Measurements from ENCODE around the gene TBATA. TPM values are rescaled to one million over a fixed set of nuclear protein-coding genes. Genes with fewer than 3 reads are reported as not detected.
A peak's percentile ranks its signal among the peaks of the same experiment; 100 is the strongest.

TBATA gene
- polyA plus RNA-seq, 1 donor (not counting 4 experiments of a cell fraction or from before 2014, with no cell fraction given), result not detected

GRCh38 chr10:70803775-70804420 is 18.7 kb upstream of the TBATA start:
- dilution Hi-C loops (cut with MboI; ENCODE audit: extremely low pct_ligation_motif_present, low sequenced_read_pairs), result no loop called here
- Histone ChIP-seq H3K79me2 (ENCODE audit: control insufficient read depth, insufficient read depth, low read length) (no peaks in the 10 kb centered on the region), H3K27ac (ENCODE audit: control insufficient read depth, insufficient read depth, low read length) (peak overlapping the region; percentile 19), H4K20me1 (ENCODE audit: control insufficient read depth, extremely low read depth, insufficient read depth, low read length) (no peaks in the 10 kb centered on the region), H3K4me1 (ENCODE audit: control insufficient read depth, extremely low read depth, insufficient read depth, low read length) (peaks cover 12% of the 10 kb centered on the region), H3K9ac (ENCODE audit: control insufficient read depth, extremely low read depth, insufficient read depth, low read length) (no peak overlapping the region), H3K4me2 (ENCODE audit: control insufficient read depth, extremely low read depth, insufficient read depth, low read depth, low read length) (no peak overlapping the region), H3K4me3 (ENCODE audit: control insufficient read depth in 2 of 3, extremely low read depth in 1 of 3, insufficient read depth in 2 of 3, low read depth in 1 of 3, low read length in 3 of 3) (no peak overlapping the region), H3K27me3 (ENCODE audit: control insufficient read depth, extremely low read depth, insufficient read depth, low read length) (no peaks in the 10 kb centered on the region), H3K9me1 (ENCODE audit: control insufficient read depth, extremely low read depth, insufficient read depth, low read length) (no peaks in the 10 kb centered on the region), H2AFZ (ENCODE audit: control insufficient read depth, low read length) (no peak overlapping the region), H3K9me3 (ENCODE audit: control insufficient read depth, low read depth, low read length) (no peaks in the 10 kb centered on the region), H3K36me3 (ENCODE audit: control insufficient read depth in 2 of 2, extremely low read depth in 1 of 2, insufficient read depth in 2 of 2, low read length in 2 of 2) (no peaks in the 10 kb centered on the region)
- TF ChIP-seq EZH2 (IDR thresholded peaks at IDR 0.05; ENCODE audit: low read length) (no peak), CTCF (optimal IDR thresholded peaks at IDR 0.05 in 1 of 3, IDR thresholded peaks at IDR 0.05 in 1 of 3, conservative IDR thresholded peaks at IDR 0.05 in 1 of 3; ENCODE audit: extremely low read depth in 1 of 3, insufficient read depth in 2 of 3, low read length in 3 of 3) (no peak)
- DNase-seq (ENCODE audit: low read depth, low spot score), result no peak
- no peak for FAIRE-seq

- H3K36me3 ChIP-seq (ENCODE audit: control insufficient read depth in 2 of 2, extremely low read depth in 1 of 2, insufficient read depth in 2 of 2, low read length in 2 of 2), result no peaks in the 10 kb centered on the region
- H3K9ac ChIP-seq (ENCODE audit: control insufficient read depth, extremely low read depth, insufficient read depth, low read length), result no peak overlapping the region
- H3K9me1 ChIP-seq (ENCODE audit: control insufficient read depth, extremely low read depth, insufficient read depth, low read length), result no peaks in the 10 kb centered on the region
- DNase-seq (ENCODE audit: low read depth, low spot score), result no peak
- dilution Hi-C loops (cut with MboI; ENCODE audit: extremely low pct_ligation_motif_present, low sequenced_read_pairs), result no loop called here
- no peak overlapping the region for H3K27ac ChIP-seq (ENCODE audit: control insufficient read depth, insufficient read depth, low read length)
- no peak overlapping the region for H3K4me3 ChIP-seq (ENCODE audit: control insufficient read depth in 2 of 3, extremely low read depth in 1 of 3, insufficient read depth in 2 of 3, low read depth in 1 of 3, low read length in 3 of 3)
- FAIRE-seq, result no peak
- no peak overlapping the region for H2AFZ ChIP-seq (ENCODE audit: control insufficient read depth, low read length)
- H3K79me2 ChIP-seq (ENCODE audit: control insufficient read depth, insufficient read depth, low read length), result no peaks in the 10 kb centered on the region
- H4K20me1 ChIP-seq (ENCODE audit: control insufficient read depth, extremely low read depth, insufficient read depth, low read length), result no peaks in the 10 kb centered on the region
- peaks cover 12% of the 10 kb centered on the region for H3K4me1 ChIP-seq (ENCODE audit: control insufficient read depth, extremely low read depth, insufficient read depth, low read length)
- peaks cover 10% of the 10 kb centered on the region for H3K27me3 ChIP-seq (ENCODE audit: control insufficient read depth, extremely low read depth, insufficient read depth, low read length)
- no peak overlapping the region for H3K4me2 ChIP-seq (ENCODE audit: control insufficient read depth, extremely low read depth, insufficient read depth, low read depth, low read length)
- H3K9me3 ChIP-seq (ENCODE audit: control insufficient read depth, low read depth, low read length), result no peaks in the 10 kb centered on the region
- TF ChIP-seq CTCF (optimal IDR thresholded peaks at IDR 0.05 in 1 of 3, IDR thresholded peaks at IDR 0.05 in 1 of 3, conservative IDR thresholded peaks at IDR 0.05 in 1 of 3; ENCODE audit: extremely low read depth in 1 of 3, insufficient read depth in 2 of 3, low read length in 3 of 3) (no peak), EZH2 (IDR thresholded peaks at IDR 0.05; ENCODE audit: low read length) (no peak)
Observed at GRCh38 chr10:70801854-70802253, 16.7 kb upstream of the TBATA start.
